Progenitor cell of endocrine pancreas (in vitro differentiated cells): ENCODE results near the gene HIRA. TPM values are rescaled to one million over a fixed set of nuclear protein-coding genes. Genes with fewer than 3 reads are reported as not detected.

ENCODE experiments used
- DNase-seq: peaks from one replicate; pipeline ENCODE4 v3.0.0; 2021; ENCODE audit warnings: low spot score; ENCODE audit not compliant: unreplicated experiment
- H3K27ac Mint-ChIP-seq: 2 replicates; pipeline ENCODE4 v1.8.0; 2021; ENCODE audit warnings: mild to moderate bottlenecking, moderate library complexity, mixed read lengths
- H3K27me3 Mint-ChIP-seq: 2 replicates; pipeline ENCODE4 v1.8.0; 2021; ENCODE audit warnings: mixed read lengths
- H3K36me3 Mint-ChIP-seq: 2 replicates; pipeline ENCODE4 v1.8.0; 2022; ENCODE audit warnings: mixed read lengths; ENCODE audit not compliant: insufficient read depth
- H3K4me1 Mint-ChIP-seq: 2 replicates; pipeline ENCODE4 v1.8.0; 2021; ENCODE audit warnings: low read depth, mixed read lengths
- H3K4me3 Mint-ChIP-seq: 2 replicates; pipeline ENCODE4 v1.8.0; 2021; ENCODE audit warnings: low read depth, mild to moderate bottlenecking, moderate library complexity, mixed read lengths
- H3K9me3 Mint-ChIP-seq: 2 replicates; pipeline ENCODE4 v1.8.0; 2021; ENCODE audit warnings: low read depth, mixed read lengths
- total RNA-seq: library from RNA; stranded (reverse); gene quantifications from 2 replicates; pipeline ENCODE4 v1.2.1, GENCODE V29; 2021
- TF ChIP-seq, protein P1 (sequence below): fragments of 200-600 bp; sonication (generic); IDR thresholded peaks from one replicate; pipeline ENCODE4 v1.5.0; 2021; ENCODE audit warnings: antibody characterized with exemption, mild to moderate bottlenecking; ENCODE audit not compliant: unreplicated experiment

The HIRA gene
- total RNA-seq, 1 donor from 2014 or later, result 45.3 TPM

DNA sequence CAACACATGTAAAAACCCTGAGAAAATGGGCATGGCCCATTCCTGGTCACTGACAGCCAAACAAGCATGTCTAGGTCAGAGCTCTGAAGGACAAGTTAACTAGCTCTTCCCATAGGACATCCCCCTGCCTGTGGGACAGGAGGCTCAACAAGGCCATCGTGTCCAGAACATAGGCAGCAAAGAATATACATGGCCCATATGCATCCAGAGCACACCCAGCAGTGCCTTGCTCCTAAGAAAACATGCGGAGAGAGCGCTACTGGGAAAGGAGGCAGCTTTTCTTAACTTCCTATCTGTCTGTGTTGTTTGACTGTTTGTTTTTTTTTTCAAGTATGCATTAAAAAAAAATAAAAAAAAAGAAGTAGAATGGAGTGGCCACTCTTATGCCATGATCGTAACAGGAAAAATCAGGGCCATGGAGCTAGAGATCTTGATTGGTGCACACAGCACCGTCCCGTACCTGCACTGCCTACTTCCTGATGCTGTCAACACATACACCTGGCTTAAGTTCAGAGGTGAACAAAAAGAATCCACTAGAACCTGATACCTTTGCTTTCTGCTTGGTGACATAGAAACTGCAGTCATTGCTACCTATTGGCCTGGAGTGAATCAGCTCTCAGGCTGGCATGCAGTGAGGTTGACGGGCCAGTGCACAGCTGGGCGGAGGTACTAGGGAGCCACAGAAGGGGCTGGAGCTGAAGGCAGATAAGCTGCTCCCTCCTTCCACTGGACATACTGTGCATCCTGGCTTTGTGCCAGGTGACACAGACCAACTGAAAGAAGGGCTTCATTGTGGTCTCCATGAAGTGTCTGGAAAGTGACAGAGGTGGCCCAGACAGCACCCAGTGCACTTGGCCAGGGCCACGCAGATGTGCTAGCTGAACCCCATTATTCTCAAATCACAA, 35.6 kb upstream of the HIRA start:
- Mint-ChIP-seq H3K4me3 (no peak overlapping the region), H3K9me3 (no peaks in the 10 kb centered on the region), H3K27ac (no peak overlapping the region), H3K27me3 (no peaks in the 10 kb centered on the region), H3K36me3 (peaks cover 12% of the 10 kb centered on the region), H3K4me1 (no peaks in the 10 kb centered on the region)
- no peak for DNase-seq
- TF ChIP-seq, protein P1, sequence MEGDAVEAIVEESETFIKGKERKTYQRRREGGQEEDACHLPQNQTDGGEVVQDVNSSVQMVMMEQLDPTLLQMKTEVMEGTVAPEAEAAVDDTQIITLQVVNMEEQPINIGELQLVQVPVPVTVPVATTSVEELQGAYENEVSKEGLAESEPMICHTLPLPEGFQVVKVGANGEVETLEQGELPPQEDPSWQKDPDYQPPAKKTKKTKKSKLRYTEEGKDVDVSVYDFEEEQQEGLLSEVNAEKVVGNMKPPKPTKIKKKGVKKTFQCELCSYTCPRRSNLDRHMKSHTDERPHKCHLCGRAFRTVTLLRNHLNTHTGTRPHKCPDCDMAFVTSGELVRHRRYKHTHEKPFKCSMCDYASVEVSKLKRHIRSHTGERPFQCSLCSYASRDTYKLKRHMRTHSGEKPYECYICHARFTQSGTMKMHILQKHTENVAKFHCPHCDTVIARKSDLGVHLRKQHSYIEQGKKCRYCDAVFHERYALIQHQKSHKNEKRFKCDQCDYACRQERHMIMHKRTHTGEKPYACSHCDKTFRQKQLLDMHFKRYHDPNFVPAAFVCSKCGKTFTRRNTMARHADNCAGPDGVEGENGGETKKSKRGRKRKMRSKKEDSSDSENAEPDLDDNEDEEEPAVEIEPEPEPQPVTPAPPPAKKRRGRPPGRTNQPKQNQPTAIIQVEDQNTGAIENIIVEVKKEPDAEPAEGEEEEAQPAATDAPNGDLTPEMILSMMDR, result no peak

DNA sequence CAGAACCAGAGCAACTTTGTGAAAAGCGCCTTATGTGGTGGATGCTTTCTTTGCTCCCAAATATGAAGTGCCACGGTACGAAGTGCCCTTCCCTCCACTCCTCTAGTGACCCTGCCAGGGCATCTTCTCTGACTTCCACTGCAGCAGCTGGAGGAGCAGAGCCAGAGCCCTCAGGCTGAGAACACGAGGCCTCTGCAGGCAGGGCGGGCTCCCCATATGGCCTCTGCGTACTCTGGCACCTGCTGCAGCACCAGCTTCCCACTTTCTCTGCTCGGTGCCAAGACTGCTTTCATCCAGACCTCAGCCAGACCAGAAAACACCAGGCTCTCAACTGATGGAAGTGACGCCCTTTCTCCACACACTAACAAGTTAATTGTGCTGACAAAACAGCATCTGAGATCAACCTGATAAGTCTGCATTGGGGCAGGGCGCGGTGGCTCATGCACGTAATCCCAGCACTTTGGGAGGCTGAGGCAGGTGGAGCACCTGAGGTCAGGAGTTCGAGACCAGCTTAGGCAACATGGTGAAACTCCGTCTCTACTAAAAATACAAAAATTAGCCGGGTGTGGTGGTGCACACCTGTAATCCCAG, 34.7 kb upstream of the HIRA start:
- no peak for DNase-seq
- no peak overlapping the region for H3K27ac Mint-ChIP-seq
- H3K4me1 Mint-ChIP-seq, result no peaks in the 10 kb centered on the region
- no peak overlapping the region for H3K4me3 Mint-ChIP-seq
- H3K9me3 Mint-ChIP-seq, result no peaks in the 10 kb centered on the region
- peaks cover 12% of the 10 kb centered on the region for H3K36me3 Mint-ChIP-seq
- TF ChIP-seq, protein P1, result no peak
- H3K27me3 Mint-ChIP-seq, result no peaks in the 10 kb centered on the region

GRCh38 chr22:19464975-19465374, 33.4 kb upstream of the HIRA start:
- Mint-ChIP-seq H3K4me1 (no peaks in the 10 kb centered on the region), H3K9me3 (no peaks in the 10 kb centered on the region), H3K27ac (no peak overlapping the region), H3K4me3 (no peak overlapping the region), H3K27me3 (no peaks in the 10 kb centered on the region), H3K36me3 (peaks cover 8% of the 10 kb centered on the region)
- TF ChIP-seq, protein P1, result no peak
- no peak for DNase-seq

- Mint-ChIP-seq H3K36me3 (peaks cover 6% of the 10 kb centered on the region), H3K4me3 (no peak overlapping the region), H3K4me1 (no peaks in the 10 kb centered on the region), H3K9me3 (no peaks in the 10 kb centered on the region), H3K27ac (no peak overlapping the region), H3K27me3 (no peaks in the 10 kb centered on the region)
- DNase-seq, result no peak
- TF ChIP-seq, protein P1, result no peak
Measured at GRCh38 chr22:19464546-19464945, 33.0 kb upstream of the HIRA start.

- H3K27ac Mint-ChIP-seq, result peak overlapping the region; percentile 25
- H3K27me3 Mint-ChIP-seq, result no peaks in the 10 kb centered on the region
- H3K4me3 Mint-ChIP-seq, result no peak overlapping the region
- TF ChIP-seq, protein P1, result no peak
- H3K4me1 Mint-ChIP-seq, result no peaks in the 10 kb centered on the region
- DNase-seq, result no peak
- H3K36me3 Mint-ChIP-seq, result peaks cover 6% of the 10 kb centered on the region
- no peaks in the 10 kb centered on the region for H3K9me3 Mint-ChIP-seq
Measured at GRCh38 chr22:19463491-19464469, 32.2 kb upstream of the HIRA start.
